MM.1S (cell line): ENCODE results near the gene CYP51A1.

ENCODE experiments used
- CTCF ChIP-seq: fragments of 300-600 bp; sonication (generic); IDR thresholded peaks from 2 replicates; pipeline ENCODE4 v1.5.1; 2016; ENCODE audit warnings: antibody characterized with exemption, low read length, mixed read lengths
- EZH2phosphoT487 ChIP-seq: fragments of 300-600 bp; sonication (generic); IDR thresholded peaks from 2 replicates; pipeline ENCODE4 v1.6.1; 2018; ENCODE audit warnings: antibody characterized with exemption, low read length

DNA sequence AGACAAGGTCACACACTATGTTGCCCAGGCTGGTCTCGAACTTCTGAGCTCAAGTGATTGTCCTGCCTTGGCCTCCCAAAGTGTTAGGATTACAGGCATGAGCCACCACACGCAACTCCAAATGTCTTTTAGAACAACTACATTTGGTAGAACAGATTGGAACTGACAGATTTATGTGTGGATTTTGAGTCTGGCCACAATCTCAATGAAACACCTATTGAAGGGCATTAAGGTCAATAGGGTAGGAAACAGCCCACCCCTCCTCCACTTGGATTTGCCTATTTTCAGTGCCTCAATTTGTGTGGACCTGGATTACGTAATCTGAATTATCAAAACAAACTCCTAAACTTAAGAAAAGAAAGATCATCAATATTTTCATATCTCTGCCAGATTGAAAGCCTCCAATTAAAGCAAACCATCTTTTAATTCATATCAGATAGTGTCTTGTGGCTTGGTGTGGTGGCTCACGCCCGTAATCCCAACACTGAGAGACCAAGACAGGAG is 15.5 kb upstream of the CYP51A1 start:
- TF ChIP-seq CTCF (no peak), EZH2phosphoT487 (no peak)
